HG02885 (cell line): ENCODE data around the gene ZBTB4.

Experiments used
- ATAC-seq: cut with Tn5 transposase; IDR thresholded peaks from one replicate; pipeline ENCODE4 v1.9.1; 2021; ENCODE audit warnings: mild to moderate bottlenecking; ENCODE audit not compliant: unreplicated experiment, poor library complexity

Gene ZBTB4

GRCh38 chr17:7427549-7427948 lies 51.9 kb downstream of the ZBTB4 start:
- no peak for ATAC-seq

GRCh38 chr17:7426896-7427489 lies 52.4 kb downstream of the ZBTB4 start:
- no peak for ATAC-seq

- ATAC-seq: no peak
These were observed 53.1 kb downstream of the ZBTB4 start for GRCh38 chr17:7426203-7426863.

GRCh38 chr17:7425756-7426155 lies 53.7 kb downstream of the ZBTB4 start:
- no peak for ATAC-seq

- ATAC-seq: no peak
These were observed 54.1 kb downstream of the ZBTB4 start, which contains the start of gene SPEM2 for GRCh38 chr17:7425316-7425715. TSS of gene SPEM2 (plus strand) at chr17:7425616. CDS start at chr17:7425689, 73 bp downstream.

- no peak for ATAC-seq
These were observed 55.8 kb downstream of the ZBTB4 start for GRCh38 chr17:7423679-7424078.

GRCh38 chr17:7421186-7421585 lies 58.2 kb downstream of the ZBTB4 start:
- ATAC-seq: no peak

GRCh38 chr17:7419819-7420610 lies 59.4 kb downstream of the ZBTB4 start, which contains the start of gene SPEM1:
TSS of gene SPEM1 (plus strand) at chr17:7420324. CDS start at chr17:7420385, 61 bp downstream.
- no peak for ATAC-seq

GRCh38 chr17:7418472-7419152 lies 60.8 kb downstream of the ZBTB4 start:
- no peak for ATAC-seq

GRCh38 chr17:7417056-7417655 lies 62.3 kb downstream of the ZBTB4 start:
- ATAC-seq: no peak

- ATAC-seq: no peak
These were observed 63.1 kb downstream of the ZBTB4 start for GRCh38 chr17:7416323-7416722.

- ATAC-seq: no peak
These were observed 63.6 kb downstream of the ZBTB4 start for GRCh38 chr17:7415784-7416183.

GRCh38 chr17:7414837-7415236 lies 64.6 kb downstream of the ZBTB4 start:
- no peak for ATAC-seq

GRCh38 chr17:7413346-7413985 lies 66.0 kb downstream of the ZBTB4 start:
- ATAC-seq: no peak

- no peak for ATAC-seq
These were observed 68.0 kb downstream of the ZBTB4 start for GRCh38 chr17:7411427-7411750.

- ATAC-seq: no peak
These were observed 68.6 kb downstream of the ZBTB4 start for GRCh38 chr17:7410634-7411426.

GRCh38 chr17:7409716-7410115 lies 69.7 kb downstream of the ZBTB4 start:
- ATAC-seq: no peak
